Fibroblast of villous mesenchyme (primary cell): ENCODE data around the gene ATP1A1. TPM values are rescaled to one million over a fixed set of nuclear protein-coding genes. Genes with fewer than 3 reads are reported as not detected.

Experiments used
- DNase-seq: peaks from one replicate; pipeline ENCODE4 v3.0.0-alpha.2; 2010; ENCODE audit warnings: low read depth
- H3K4me3 ChIP-seq: 2 replicates; pipeline ENCODE4 v1.5.1; 2011; ENCODE audit warnings: low read depth, mild to moderate bottlenecking, low read length
- total RNA-seq: library from RNA; depleted of rRNA; stranded (reverse); fragments of >200 nt; gene quantifications from 2 replicates; pipeline ENCODE4 v1.2.3, GENCODE V29; 2012
- TF ChIP-seq, protein P1 (sequence below): IDR thresholded peaks from 2 replicates; pipeline ENCODE4 v1.5.1; 2012; ENCODE audit warnings: low read depth, mild to moderate bottlenecking, low read length; ENCODE audit not compliant: insufficient read depth

Gene ATP1A1
- total RNA-seq, 1 donor = 107 TPM

- no peak overlapping the region for H3K4me3 ChIP-seq
- no peak for DNase-seq
- TF ChIP-seq, protein P1, sequence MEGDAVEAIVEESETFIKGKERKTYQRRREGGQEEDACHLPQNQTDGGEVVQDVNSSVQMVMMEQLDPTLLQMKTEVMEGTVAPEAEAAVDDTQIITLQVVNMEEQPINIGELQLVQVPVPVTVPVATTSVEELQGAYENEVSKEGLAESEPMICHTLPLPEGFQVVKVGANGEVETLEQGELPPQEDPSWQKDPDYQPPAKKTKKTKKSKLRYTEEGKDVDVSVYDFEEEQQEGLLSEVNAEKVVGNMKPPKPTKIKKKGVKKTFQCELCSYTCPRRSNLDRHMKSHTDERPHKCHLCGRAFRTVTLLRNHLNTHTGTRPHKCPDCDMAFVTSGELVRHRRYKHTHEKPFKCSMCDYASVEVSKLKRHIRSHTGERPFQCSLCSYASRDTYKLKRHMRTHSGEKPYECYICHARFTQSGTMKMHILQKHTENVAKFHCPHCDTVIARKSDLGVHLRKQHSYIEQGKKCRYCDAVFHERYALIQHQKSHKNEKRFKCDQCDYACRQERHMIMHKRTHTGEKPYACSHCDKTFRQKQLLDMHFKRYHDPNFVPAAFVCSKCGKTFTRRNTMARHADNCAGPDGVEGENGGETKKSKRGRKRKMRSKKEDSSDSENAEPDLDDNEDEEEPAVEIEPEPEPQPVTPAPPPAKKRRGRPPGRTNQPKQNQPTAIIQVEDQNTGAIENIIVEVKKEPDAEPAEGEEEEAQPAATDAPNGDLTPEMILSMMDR = no peak
Observed at GRCh38 chr1:116351914-116352313, 21.1 kb upstream of the ATP1A1 start.

DNA sequence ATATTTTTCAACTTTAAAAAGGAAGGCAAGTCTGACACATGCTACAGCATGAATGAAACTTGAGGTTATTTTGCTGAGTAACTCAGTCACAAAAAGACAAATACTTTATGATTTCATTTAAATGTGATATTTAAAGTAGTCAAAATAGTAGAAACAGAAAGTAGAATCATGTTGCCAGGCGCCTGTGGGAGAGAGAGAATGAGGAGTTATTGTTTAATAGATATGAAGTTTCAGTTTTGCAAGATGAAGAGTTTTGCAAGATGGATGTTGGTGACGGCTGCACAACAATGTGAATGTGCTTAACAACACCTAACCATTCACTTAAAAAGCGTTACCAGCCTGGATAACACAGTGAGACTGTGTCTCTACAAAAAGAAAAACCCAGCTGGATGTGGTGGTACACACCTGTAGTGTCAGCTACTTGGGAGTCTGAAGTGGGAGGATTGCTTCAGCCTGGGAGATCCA is 20.7 kb upstream of the ATP1A1 start:
- no peak for DNase-seq
- TF ChIP-seq, protein P1 = no peak
- no peak overlapping the region for H3K4me3 ChIP-seq

DNA sequence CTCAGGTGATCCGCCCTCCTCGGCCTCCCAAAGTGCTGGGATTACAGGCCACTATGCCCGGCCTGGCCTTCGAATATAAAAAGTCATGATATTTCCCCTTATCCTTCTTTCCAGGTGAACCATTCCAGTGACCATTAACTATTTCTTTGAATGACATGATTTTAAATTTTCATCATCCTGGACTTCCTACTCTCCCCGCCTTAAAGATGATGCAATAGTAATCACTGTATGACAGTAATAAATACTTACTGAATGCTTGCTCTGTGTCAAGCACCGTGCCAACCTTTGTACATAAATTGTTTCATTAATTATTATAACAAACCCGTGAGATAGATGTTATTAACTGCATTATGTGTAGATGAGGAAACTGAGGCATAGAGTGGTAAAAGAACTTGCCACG is 19.9 kb upstream of the ATP1A1 start:
- DNase-seq = no peak
- no peak overlapping the region for H3K4me3 ChIP-seq
- TF ChIP-seq, protein P1 = no peak

DNA sequence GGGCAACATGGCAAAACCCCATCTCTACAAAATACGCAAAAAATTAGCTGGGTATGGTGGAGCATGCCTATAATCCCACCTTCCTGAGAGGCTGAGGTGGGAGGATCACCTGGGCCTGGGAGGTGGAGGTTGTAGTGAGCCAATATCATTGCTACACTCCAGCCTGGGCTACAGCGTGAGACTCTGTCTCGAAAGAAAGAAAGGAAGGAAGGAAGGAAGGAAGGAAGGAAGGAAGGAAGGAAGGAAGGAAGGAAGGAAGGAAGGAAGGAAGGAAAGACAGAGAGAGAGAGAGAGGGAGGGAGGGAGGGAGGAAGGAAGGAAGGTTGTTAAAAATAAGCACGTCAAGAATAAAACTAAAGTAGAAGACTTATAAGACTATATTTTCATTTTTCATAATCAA is 17.0 kb upstream of the ATP1A1 start:
- no peak overlapping the region for H3K4me3 ChIP-seq

GRCh38 chr1:116356673-116357072 is 16.4 kb upstream of the ATP1A1 start:
- TF ChIP-seq, protein P1 = no peak
- H3K4me3 ChIP-seq = no peak overlapping the region
- peak; percentile 37 for DNase-seq

More for the DNA sequence above, 17.0 kb upstream of the ATP1A1 start:
- TF ChIP-seq, protein P1 = no peak
- no peak for DNase-seq

GRCh38 chr1:116357487-116357886 is 15.6 kb upstream of the ATP1A1 start:
- DNase-seq = no peak
- H3K4me3 ChIP-seq = no peak overlapping the region
- TF ChIP-seq, protein P1 = no peak

- TF ChIP-seq, protein P1 = no peak
- DNase-seq = no peak
- H3K4me3 ChIP-seq = no peak overlapping the region
Observed at GRCh38 chr1:116359060-116359830, 13.8 kb upstream of the ATP1A1 start.
